Ovary (tissue), 3 donors: Measurements from ENCODE around the gene COG1.

Source experiments
- EP300 ChIP-seq: sonication (generic); formaldehyde crosslinking; IDR thresholded peaks from one replicate; pipeline ENCODE4 v1.6.1; 2017; ENCODE audit warnings: antibody characterized with exemption
- POLR2A ChIP-seq: fragments of 450-650 bp; IDR thresholded peaks from one replicate; pipeline ENCODE4 v1.6.1; 2017; ENCODE audit warnings: antibody characterized with exemption, mild to moderate bottlenecking, moderate library complexity
- TF ChIP-seq, protein P1 (sequence below), 3 donors: fragments of 450-650 bp in 2 of 3; fragments of 200-600 bp in 1 of 3; IDR thresholded peaks; one replicate each; pipeline versions ENCODE4 v1.5.1 to v1.8.0; 2016 to 2022; ENCODE audit warnings: antibody characterized with exemption in 3 of 3, mild to moderate bottlenecking in 1 of 3
- donor health status: DM: no; HTN: no; CAD: no.

DNA sequence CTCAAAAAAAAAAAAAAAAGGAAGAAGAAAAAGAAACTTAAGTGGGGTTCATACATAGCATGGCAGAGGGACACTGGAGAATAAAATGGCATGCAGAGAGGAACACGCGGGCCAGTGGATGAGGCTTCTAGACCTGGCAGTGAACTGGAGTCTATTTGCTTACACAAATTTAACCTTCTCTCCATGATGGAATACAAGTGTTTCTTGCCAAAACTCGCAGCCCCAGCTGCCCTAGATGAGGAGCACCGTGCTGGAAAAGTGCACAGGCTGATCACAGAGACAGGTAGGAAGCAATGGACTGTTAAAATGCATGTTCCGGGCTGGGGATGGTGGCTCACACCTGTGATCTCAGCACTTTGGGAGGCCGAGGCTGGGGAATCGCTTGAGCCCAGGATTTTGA is 18.7 kb upstream of the COG1 start:
- TF ChIP-seq, protein P1, sequence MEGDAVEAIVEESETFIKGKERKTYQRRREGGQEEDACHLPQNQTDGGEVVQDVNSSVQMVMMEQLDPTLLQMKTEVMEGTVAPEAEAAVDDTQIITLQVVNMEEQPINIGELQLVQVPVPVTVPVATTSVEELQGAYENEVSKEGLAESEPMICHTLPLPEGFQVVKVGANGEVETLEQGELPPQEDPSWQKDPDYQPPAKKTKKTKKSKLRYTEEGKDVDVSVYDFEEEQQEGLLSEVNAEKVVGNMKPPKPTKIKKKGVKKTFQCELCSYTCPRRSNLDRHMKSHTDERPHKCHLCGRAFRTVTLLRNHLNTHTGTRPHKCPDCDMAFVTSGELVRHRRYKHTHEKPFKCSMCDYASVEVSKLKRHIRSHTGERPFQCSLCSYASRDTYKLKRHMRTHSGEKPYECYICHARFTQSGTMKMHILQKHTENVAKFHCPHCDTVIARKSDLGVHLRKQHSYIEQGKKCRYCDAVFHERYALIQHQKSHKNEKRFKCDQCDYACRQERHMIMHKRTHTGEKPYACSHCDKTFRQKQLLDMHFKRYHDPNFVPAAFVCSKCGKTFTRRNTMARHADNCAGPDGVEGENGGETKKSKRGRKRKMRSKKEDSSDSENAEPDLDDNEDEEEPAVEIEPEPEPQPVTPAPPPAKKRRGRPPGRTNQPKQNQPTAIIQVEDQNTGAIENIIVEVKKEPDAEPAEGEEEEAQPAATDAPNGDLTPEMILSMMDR (IDR thresholded peaks at IDR 0.05) = no peak
- no peak for TF ChIP-seq POLR2A
- no peak for TF ChIP-seq EP300
